Liver (tissue), 9 donors: ENCODE results near the gene KIF24. TPM values are rescaled to one million over a fixed set of nuclear protein-coding genes. Genes with fewer than 3 reads are reported as not detected.
A peak's percentile ranks its signal among the peaks of the same experiment; 100 is the strongest.

Experiments used
- DNase-seq: peaks from one replicate; pipeline ENCODE4 v3.0.0-alpha.2; 2017; ENCODE audit warnings: low spot score
- H3K27ac ChIP-seq, 2 donors: one replicate each; pipeline ENCODE4 v1.7.0; 2013; ENCODE audit warnings: inconsistent platforms in 2 of 2, low read length in 2 of 2, control low read depth in 1 of 2, low read depth in 1 of 2, mild to moderate bottlenecking in 1 of 2
- H3K27me3 ChIP-seq, 4 donors: one replicate each; pipeline versions ENCODE4 v1.6.1 to v1.7.0; 2013; ENCODE audit warnings: low read length in 3 of 4, inconsistent platforms in 1 of 4, mild to moderate bottlenecking in 1 of 4, moderate library complexity in 1 of 4; ENCODE audit not compliant: control insufficient read depth in 4 of 4, insufficient read depth in 4 of 4
- H3K36me3 ChIP-seq, 4 donors: one replicate each; pipeline versions ENCODE4 v1.6.1 to v1.7.0; 2013; ENCODE audit warnings: low read length in 3 of 4, mild to moderate bottlenecking in 3 of 4, low read depth in 1 of 4, moderate library complexity in 1 of 4; ENCODE audit not compliant: control insufficient read depth in 4 of 4, insufficient read depth in 3 of 4
- H3K4me1 ChIP-seq, 4 donors: one replicate each; pipeline versions ENCODE4 v1.6.1 to v1.7.0; 2013; ENCODE audit warnings: low read length in 3 of 4, mild to moderate bottlenecking in 3 of 4, moderate library complexity in 1 of 4; ENCODE audit not compliant: control insufficient read depth in 4 of 4, insufficient read depth in 4 of 4
- H3K4me3 ChIP-seq, 3 donors: one replicate each; pipeline versions ENCODE4 v1.6.1 to v1.7.0; 2013; ENCODE audit warnings: low read length in 3 of 3, control low read depth in 1 of 3, low read depth in 1 of 3, mild to moderate bottlenecking in 1 of 3
- H3K9ac ChIP-seq, 2 donors: one replicate each; pipeline ENCODE4 v1.7.0; 2013; ENCODE audit warnings: low read length in 2 of 2, mild to moderate bottlenecking in 2 of 2, moderate library complexity in 2 of 2, control low read depth in 1 of 2, low read depth in 1 of 2
- H3K9me3 ChIP-seq, 4 donors: one replicate each; pipeline versions ENCODE4 v1.6.1 to v1.7.0; 2013; ENCODE audit warnings: low read length in 3 of 4; ENCODE audit not compliant: control insufficient read depth in 4 of 4
- CTCF ChIP-seq: fragments of 150-350 bp; IDR thresholded peaks from 2 replicates; pipeline ENCODE4 v1.5.1; 2017; ENCODE audit warnings: improper control_type of control experiment, low read depth, low read length; ENCODE audit not compliant: missing input control
- EGR1 ChIP-seq, 2 donors: IDR thresholded peaks; 2 replicates each; pipeline ENCODE4 v1.6.1; 2016 to 2018; ENCODE audit warnings: antibody characterized with exemption in 2 of 2, low read depth in 2 of 2
- FOXA1 ChIP-seq: IDR thresholded peaks from 2 replicates; pipeline ENCODE4 v1.6.1; 2016; ENCODE audit warnings: antibody characterized with exemption
- FOXA2 ChIP-seq: IDR thresholded peaks from 2 replicates; pipeline ENCODE4 v1.6.1; 2016; ENCODE audit warnings: antibody characterized with exemption
- GABPA ChIP-seq, 2 donors: IDR thresholded peaks in 1 of 2; conservative IDR thresholded peaks in 1 of 2; 2 replicates each; pipeline ENCODE4 v1.6.1; 2016; ENCODE audit warnings: antibody characterized with exemption in 2 of 2, mild to moderate bottlenecking in 1 of 2, moderate library complexity in 1 of 2
- HNF4A ChIP-seq, 2 donors: conservative IDR thresholded peaks; 2 replicates each; pipeline ENCODE4 v1.6.1; 2016; ENCODE audit warnings: antibody characterized with exemption in 2 of 2, mild to moderate bottlenecking in 2 of 2
- HNF4G ChIP-seq: IDR thresholded peaks from 2 replicates; pipeline ENCODE4 v1.6.1; 2016; ENCODE audit warnings: antibody characterized with exemption
- JUND ChIP-seq, 2 donors: IDR thresholded peaks; 2 replicates each; pipeline ENCODE4 v1.6.1; 2016; ENCODE audit warnings: antibody characterized with exemption in 2 of 2
- RXRA ChIP-seq, 2 donors: IDR thresholded peaks; 2 replicates each; pipeline ENCODE4 v1.6.1; 2017 to 2018; ENCODE audit warnings: antibody characterized with exemption in 2 of 2, mild to moderate bottlenecking in 1 of 2
- SP1 ChIP-seq: IDR thresholded peaks from 2 replicates; pipeline ENCODE4 v1.6.1; 2018; ENCODE audit warnings: antibody characterized with exemption, mild to moderate bottlenecking
- TAF1 ChIP-seq: conservative IDR thresholded peaks from 2 replicates; pipeline ENCODE4 v1.6.1; 2016; ENCODE audit warnings: antibody characterized with exemption, mild to moderate bottlenecking
- YY1 ChIP-seq: IDR thresholded peaks from 2 replicates; pipeline ENCODE4 v1.6.1; 2016; ENCODE audit warnings: antibody characterized with exemption, mild to moderate bottlenecking
- ZBTB33 ChIP-seq: IDR thresholded peaks from 2 replicates; pipeline ENCODE4 v1.6.1; 2016; ENCODE audit warnings: antibody characterized with exemption
- WGBS: extraction: QIAGEN DNeasy Blood & Tissue Kit; methylation state at CpG from one replicate; pipeline ENCODE4 v1.1.7; 2013; 5-methylcytosine and 5-hydroxymethylcytosine counted together
- polyA plus RNA-seq, 2 donors: library from polyadenylated mRNA; stranded (reverse) in 1 of 2; unstranded in 1 of 2; fragments of 200-250 nt in 1 of 2; fragments of >200 nt in 1 of 2; fragmentation: Nextera tagmentation in 1 of 2; extraction: Ambion mirVana in 1 of 2; gene quantifications; one replicate each; pipeline versions ENCODE4 v1.2.1 to v1.2.3, GENCODE V29; 2013 to 2015
- total RNA-seq, 2 donors: library from RNA; depleted of rRNA; stranded (reverse); fragments of >200 nt; gene quantifications; one replicate each; pipeline ENCODE4 v1.2.3, GENCODE V29; 2014
- TF ChIP-seq, protein P1 (sequence below): IDR thresholded peaks from 2 replicates; pipeline ENCODE4 v1.6.1; 2016; ENCODE audit warnings: antibody characterized with exemption
- donor health status: healthy.
- donor health status: healthy.
- donor health status: healthy.
- donor health status: healthy.
- donor health status: healthy.

The KIF24 gene
- total and polyA plus RNA-seq, 4 donors: 0.13 to 4.1 (median 0.20) TPM

DNA sequence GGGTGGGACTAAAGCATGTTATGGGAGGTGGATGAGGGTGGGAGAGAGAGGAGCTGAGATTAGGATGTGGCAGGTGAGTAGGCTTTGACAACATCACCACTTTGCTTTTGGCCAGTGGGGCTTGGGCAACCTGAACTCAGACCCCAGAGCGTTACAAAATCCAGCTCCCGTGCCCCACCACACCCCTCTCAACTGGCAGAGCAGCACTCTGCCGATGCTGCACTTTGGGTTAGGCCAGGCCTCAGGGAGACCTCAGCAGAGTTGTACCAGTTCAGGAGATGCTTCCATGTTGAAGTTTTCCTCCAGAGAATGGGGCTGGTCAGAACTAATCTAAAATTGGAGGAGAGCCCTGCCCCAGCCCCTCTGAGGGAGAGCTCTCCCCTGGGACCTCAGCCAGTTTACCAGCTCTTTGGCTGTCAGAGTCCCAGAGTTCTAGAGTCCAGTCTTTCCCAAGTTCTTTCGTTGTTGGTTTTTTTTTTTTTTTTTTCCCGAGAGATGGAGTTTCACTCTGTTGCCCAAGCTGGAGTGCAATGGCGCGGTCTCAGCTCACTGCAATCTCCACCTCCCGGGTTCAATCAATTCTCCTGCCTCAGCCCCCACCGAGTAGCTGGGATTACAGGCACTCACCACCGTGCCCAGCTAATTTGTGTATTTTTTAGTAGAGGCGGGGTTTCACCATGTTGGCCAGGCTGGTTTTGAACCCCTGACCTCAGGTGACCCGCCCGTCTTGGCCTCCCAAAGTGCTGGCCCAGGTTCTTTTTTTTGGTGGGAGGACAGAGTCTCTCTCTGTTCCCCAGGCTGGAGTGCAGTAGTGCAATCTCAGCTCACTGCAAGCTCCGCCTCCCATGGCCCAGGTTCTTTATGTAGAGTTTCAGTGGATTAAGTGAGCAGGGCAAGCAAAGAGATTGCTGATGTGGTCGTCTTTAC lies 18.1 kb upstream of the KIF24 start (continued):
- TF ChIP-seq, protein P1, sequence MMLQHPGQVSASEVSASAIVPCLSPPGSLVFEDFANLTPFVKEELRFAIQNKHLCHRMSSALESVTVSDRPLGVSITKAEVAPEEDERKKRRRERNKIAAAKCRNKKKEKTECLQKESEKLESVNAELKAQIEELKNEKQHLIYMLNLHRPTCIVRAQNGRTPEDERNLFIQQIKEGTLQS: no peak

DNA sequence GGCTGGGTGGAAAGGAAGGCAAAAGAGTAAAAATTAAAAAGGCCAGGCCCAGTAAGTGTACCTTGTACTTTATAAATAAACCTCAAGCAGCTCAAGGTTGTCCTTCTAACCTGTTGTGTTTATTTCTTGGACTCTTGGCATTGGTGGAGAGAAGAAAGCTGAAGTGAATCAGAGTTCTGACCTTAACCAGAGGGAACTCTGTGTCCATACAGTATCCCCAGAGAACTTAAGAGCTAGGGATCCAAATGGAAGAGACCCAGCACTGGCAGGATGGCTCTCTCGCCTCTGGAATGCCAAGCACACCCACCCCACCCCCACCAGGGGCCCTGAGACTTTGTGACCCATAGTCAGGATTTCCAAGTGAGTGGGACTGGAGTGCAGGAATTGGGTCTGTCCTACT lies 14.5 kb upstream of the KIF24 start:
- Histone ChIP-seq H3K27ac (peak overlapping the region; percentile 61 to 73), H3K9ac (no peak overlapping the region), H3K4me3 (no peak overlapping the region), H3K36me3 (peaks cover 0 to 4% (median 0%) of the 10 kb centered on the region in 4 donors), H3K27me3 (no peaks in the 10 kb centered on the region), H3K9me3 (no peaks in the 10 kb centered on the region), H3K4me1 (peaks cover 22 to 68% (median 62%) of the 10 kb centered on the region in 4 donors)
- TF ChIP-seq FOXA2 (no peak), HNF4A (conservative IDR thresholded peaks at IDR 0.05) (peak in 1 of 2 donors; percentile 53), SP1 (no peak)
- DNase-seq: no peak
- WGBS: 38% methylated on average over 1 of the region's 1 CpG

DNA sequence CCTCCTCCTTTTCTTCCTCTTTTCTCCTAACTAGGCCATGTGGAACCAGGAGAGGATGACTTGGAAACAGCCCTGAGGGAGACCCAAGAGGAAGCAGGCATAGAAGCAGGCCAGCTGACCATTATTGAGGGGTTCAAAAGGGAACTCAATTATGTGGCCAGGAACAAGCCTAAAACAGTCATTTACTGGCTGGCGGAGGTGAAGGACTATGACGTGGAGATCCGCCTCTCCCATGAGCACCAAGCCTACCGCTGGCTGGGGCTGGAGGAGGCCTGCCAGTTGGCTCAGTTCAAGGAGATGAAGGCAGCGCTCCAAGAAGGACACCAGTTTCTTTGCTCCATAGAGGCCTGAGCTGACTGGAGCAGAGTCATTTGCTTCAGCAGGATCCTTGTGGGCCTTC lies 14.0 kb upstream of the KIF24 start:
- Histone ChIP-seq H3K36me3 (peaks cover 0 to 4% (median 0%) of the 10 kb centered on the region in 4 donors), H3K4me1 (peaks cover 21 to 70% (median 62%) of the 10 kb centered on the region in 4 donors), H3K4me3 (no peak overlapping the region), H3K27ac (peak overlapping the region; percentile 61 to 73), H3K9me3 (no peaks in the 10 kb centered on the region), H3K27me3 (no peaks in the 10 kb centered on the region), H3K9ac (no peak overlapping the region)
- TF ChIP-seq YY1 (peak; percentile 50), HNF4G (no peak), SP1 (peak; percentile 26), TAF1 (no peak), CTCF (no peak), HNF4A (conservative IDR thresholded peaks at IDR 0.05) (peak in 1 of 2 donors; percentile 53), RXRA (IDR thresholded peaks at IDR 0.05) (peak in 1 of 2 donors; percentile 60), FOXA1 (peak; percentile 11), JUND (IDR thresholded peaks at IDR 0.05) (peak in 1 of 2 donors; percentile 19)
- 37% methylated on average over 5 of the region's 5 CpGs for WGBS
- no peak for DNase-seq

DNA sequence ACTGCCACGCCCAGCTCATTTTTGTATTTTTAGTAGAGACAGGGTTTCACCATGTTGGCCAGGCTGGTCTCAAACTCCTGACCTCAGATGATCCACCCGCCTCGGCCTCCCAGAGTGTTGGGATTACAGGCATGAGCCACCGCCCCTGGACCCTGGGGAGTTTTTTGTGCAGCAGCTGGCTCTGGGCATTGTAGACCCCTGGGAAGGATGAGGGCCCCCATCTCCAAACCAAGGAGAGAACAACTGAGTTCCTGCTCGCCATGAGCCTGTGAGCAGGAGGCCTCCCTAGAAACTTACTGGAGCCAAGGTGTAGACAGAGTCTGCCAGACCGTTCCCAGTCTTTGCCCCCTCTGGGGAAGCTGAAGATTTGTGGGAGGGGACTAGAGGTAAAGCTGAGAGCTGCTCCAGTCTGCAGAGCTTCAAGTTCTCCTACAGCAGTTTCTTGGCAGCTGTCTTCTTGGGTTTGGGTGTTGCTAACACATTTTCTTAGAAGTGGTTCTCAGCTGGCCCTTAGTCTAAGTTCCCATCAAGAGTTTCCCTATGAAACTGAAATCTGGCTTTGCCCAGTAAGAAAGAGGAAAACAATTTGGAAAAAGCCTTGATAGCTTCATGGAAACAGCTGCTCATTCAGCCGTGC lies 12.7 kb upstream of the KIF24 start:
- DNase-seq: no peak
- H3K36me3 ChIP-seq: peaks cover 0 to 4% (median under 1%) of the 10 kb centered on the region in 4 donors
- H3K9me3 ChIP-seq: no peaks in the 10 kb centered on the region
- no peak overlapping the region for H3K4me3 ChIP-seq
- no peak for TF ChIP-seq EGR1 (IDR thresholded peaks at IDR 0.05; ENCODE audit: low read depth in 2 of 2)
- no peak for TF ChIP-seq GABPA (IDR thresholded peaks at IDR 0.05 in 1 of 2, conservative IDR thresholded peaks at IDR 0.05 in 1 of 2)
- no peak for TF ChIP-seq FOXA2
- TF ChIP-seq JUND (IDR thresholded peaks at IDR 0.05): no peak
- no peak for TF ChIP-seq ZBTB33
- no peak for TF ChIP-seq HNF4A (conservative IDR thresholded peaks at IDR 0.05)
- TF ChIP-seq CTCF: no peak
- no peak for TF ChIP-seq RXRA (IDR thresholded peaks at IDR 0.05)
- WGBS: 87% methylated on average over 7 of the region's 7 CpGs
- peaks cover 14 to 63% (median 51%) of the 10 kb centered on the region in 4 donors for H3K4me1 ChIP-seq
- H3K9ac ChIP-seq: no peak overlapping the region
- H3K27me3 ChIP-seq: no peaks in the 10 kb centered on the region
- no peak overlapping the region for H3K27ac ChIP-seq
